MCF 10A (cell line): ENCODE measurements around the gene ZKSCAN2. TPM values are rescaled to one million over a fixed set of nuclear protein-coding genes. Genes with fewer than 3 reads are reported as not detected.

ENCODE experiments used
- BruUV-seq: library from RNA; stranded (reverse); fragments of 400-500 nt; replicated peaks from 2 replicates; lab custom pipeline; 2021; lab: Mats Ljungman, UMichigan
- CTCF ChIA-PET: fragments of 300-600 bp; sonication (Branson Sonifier 250); formaldehyde crosslinking; extraction: SDS; loops from one replicate; lab custom pipeline; 2021; ENCODE audit warnings: antibody characterized with exemption, inconsistent platforms; lab: Yijun Ruan, JAX
- POLR2A ChIA-PET: fragments of 300-600, 350-650 bp; sonication (Branson Sonifier 250); formaldehyde crosslinking; extraction: SDS; loops from one replicate; lab custom pipeline; 2020; ENCODE audit warnings: antibody characterized with exemption, inconsistent platforms; lab: Yijun Ruan, JAX
- DNase-seq: peaks from one replicate; pipeline ENCODE4 v3.0.0-alpha.2; 2018; ENCODE audit not compliant: unreplicated experiment
- H3K27ac Mint-ChIP-seq: one replicate; pipeline ENCODE4 v1.8.0; 2022; ENCODE audit warnings: mild to moderate bottlenecking, low read depth, mixed read lengths; ENCODE audit not compliant: unreplicated experiment
- H3K27me3 Mint-ChIP-seq: one replicate; pipeline ENCODE4 v1.8.0; 2022; ENCODE audit warnings: mixed read lengths; ENCODE audit not compliant: insufficient read depth, unreplicated experiment
- H3K36me3 Mint-ChIP-seq: one replicate; pipeline ENCODE4 v1.8.0; 2022; ENCODE audit warnings: mild to moderate bottlenecking, moderate library complexity, mixed read lengths; ENCODE audit not compliant: insufficient read depth, unreplicated experiment
- H3K4me1 Mint-ChIP-seq: one replicate; pipeline ENCODE4 v1.8.0; 2022; ENCODE audit warnings: mixed read lengths; ENCODE audit not compliant: insufficient read depth, unreplicated experiment
- H3K4me3 Mint-ChIP-seq: one replicate; pipeline ENCODE4 v1.8.0; 2022; ENCODE audit warnings: mild to moderate bottlenecking, moderate library complexity, mixed read lengths; ENCODE audit not compliant: unreplicated experiment
- H3K9me3 Mint-ChIP-seq: one replicate; pipeline ENCODE4 v1.8.0; 2022; ENCODE audit warnings: mixed read lengths; ENCODE audit not compliant: unreplicated experiment
- CTCF ChIP-seq: fragments of 200-600 bp; IDR thresholded peaks from one replicate; pipeline ENCODE4 v1.8.0; 2022; ENCODE audit warnings: antibody characterized with exemption, mild to moderate bottlenecking; ENCODE audit not compliant: unreplicated experiment
- intact Hi-C: fragments of 100-400 bp; cut with micrococcal nuclease; formaldehyde crosslinking; loops from 2 replicates; pipeline ENCODE4 v1.14.1; 2022
- total RNA-seq: library from RNA; stranded (reverse); gene quantifications from 2 replicates; pipeline ENCODE4 v1.2.3, GENCODE V29; 2022

The ZKSCAN2 gene
- total RNA-seq, 1 experiment from 2014 or later = 7.8 TPM

- DNase-seq = no peak
- no peak overlapping the region for H3K4me3 Mint-ChIP-seq
- H3K36me3 Mint-ChIP-seq = peaks cover 80% of the 10 kb centered on the region
- POLR2A ChIA-PET = interaction anchor here (1.7 kb wide), 1 partner anchor 11 kb away, joined by 3 read pairs; no protein-coding TSS in a partner anchor
- no peak for TF ChIP-seq CTCF
- H3K4me1 Mint-ChIP-seq = no peaks in the 10 kb centered on the region
- intact Hi-C loops = no loop called here
- BruUV-seq = no TSS peak
- H3K9me3 Mint-ChIP-seq = peaks cover 19% of the 10 kb centered on the region
- CTCF ChIA-PET = interaction anchor here (0.6 to 1.8 kb wide), 3 partner anchors 19 to 25 kb away, joined by 3 to 6 read pairs (median 4); no protein-coding TSS in a partner anchor
- H3K27ac Mint-ChIP-seq = no peak overlapping the region
- no peaks in the 10 kb centered on the region for H3K27me3 Mint-ChIP-seq
Measured at GRCh38 chr16:25250467-25250866, 7.2 kb downstream of the ZKSCAN2 start.

GRCh38 chr16:25235991-25236390, 21.7 kb downstream of the ZKSCAN2 start:
- ChIA-PET POLR2A (interaction anchor here (0.9 kb wide), 1 partner anchor 10 kb away, joined by 3 read pairs; no protein-coding TSS in a partner anchor), CTCF (interaction anchor here (8.3 kb wide), 1 partner anchor 13 kb away, joined by 95 read pairs; no protein-coding TSS in a partner anchor)
- no peak for TF ChIP-seq CTCF
- Mint-ChIP-seq H3K27ac (no peak overlapping the region), H3K27me3 (no peaks in the 10 kb centered on the region), H3K36me3 (no peaks in the 10 kb centered on the region), H3K9me3 (no peaks in the 10 kb centered on the region), H3K4me1 (no peaks in the 10 kb centered on the region), H3K4me3 (no peak overlapping the region)
- no peak for DNase-seq
- no TSS peak for BruUV-seq
- intact Hi-C loops = no loop called here

- DNase-seq = no peak
- Mint-ChIP-seq H3K9me3 (no peaks in the 10 kb centered on the region), H3K27ac (no peak overlapping the region), H3K27me3 (no peaks in the 10 kb centered on the region), H3K4me1 (peaks cover 7% of the 10 kb centered on the region), H3K36me3 (peaks cover 4% of the 10 kb centered on the region), H3K4me3 (no peak overlapping the region)
- no peak for TF ChIP-seq CTCF
- BruUV-seq = no TSS peak
- CTCF ChIA-PET = interaction anchor here (0.5 to 11.5 kb wide), 5 partner anchors 6 to 1569 kb away, joined by 3 to 95 read pairs (median 4); no protein-coding TSS in a partner anchor
- POLR2A ChIA-PET = no interaction called here
- intact Hi-C loops = loop anchor here (5.0 kb wide), 2 partner anchors 396 to 711 kb away; no protein-coding TSS in a partner anchor
Measured at GRCh38 chr16:25228372-25228771, 29.3 kb downstream of the ZKSCAN2 start.

- peaks cover 10% of the 10 kb centered on the region for H3K36me3 Mint-ChIP-seq
- no peak for DNase-seq
- POLR2A ChIA-PET = interaction anchor here (0.7 to 1.1 kb wide), 2 partner anchors 111 to 392 kb away, joined by 3 read pairs; no protein-coding TSS in a partner anchor
- H3K4me3 Mint-ChIP-seq = no peak overlapping the region
- BruUV-seq = no TSS peak
- H3K27ac Mint-ChIP-seq = no peak overlapping the region
- TF ChIP-seq CTCF = no peak
- intact Hi-C loops = loop anchor here (1.0 to 5.0 kb wide), 4 partner anchors 98 to 708 kb away; no protein-coding TSS in a partner anchor
- peaks cover 7% of the 10 kb centered on the region for H3K4me1 Mint-ChIP-seq
- no peaks in the 10 kb centered on the region for H3K9me3 Mint-ChIP-seq
- CTCF ChIA-PET = interaction anchor here (0.6 to 11.5 kb wide), 56 partner anchors 9 to 1404 kb away, joined by 3 to 95 read pairs (median 5); partner anchors contain the start of genes ARHGAP17 and LCMT1
- no peaks in the 10 kb centered on the region for H3K27me3 Mint-ChIP-seq
Measured at GRCh38 chr16:25224731-25225319, 32.8 kb downstream of the ZKSCAN2 start.
